ENCODE results near the gene TMEM221.

The TMEM221 gene

GRCh38 chr19:17406046-17406886, 42.2 kb downstream of the TMEM221 start:
- H3K4me3 Mint-ChIP-seq, result peak overlapping the region; percentile 89
- no peak for DNase-seq
- no peaks in the 10 kb centered on the region for H3K27me3 Mint-ChIP-seq (ENCODE audit: low read depth, poor library complexity)

GRCh38 chr19:17405250-17406045, 43.0 kb downstream of the TMEM221 start, which contains the start of gene BST2:
Gene BST2, minus strand, starts transcription at chr19:17405630. Its CDS starts 55 bp downstream, at chr19:17405575.
- DNase-seq, result no peak
- H3K36me3 Mint-ChIP-seq (ENCODE audit: low read depth), result peaks cover 14% of the 10 kb centered on the region
- peaks cover 55% of the 10 kb centered on the region for H3K4me1 Mint-ChIP-seq
- peak within 1 kb of the TSS; percentile 97 for H3K27ac Mint-ChIP-seq
- H3K4me3 Mint-ChIP-seq, result peak within 1 kb of the TSS; percentile 89
- H3K27me3 Mint-ChIP-seq (ENCODE audit: low read depth, poor library complexity), result no peaks in the 10 kb centered on the region
- H3K9me3 Mint-ChIP-seq, result no peaks in the 10 kb centered on the region
- TF ChIP-seq CTCF (IDR thresholded peaks at IDR 0.05), result no peak

More at GRCh38 chr19:17406046-17406886, 42.2 kb downstream of the TMEM221 start:
- H3K27ac Mint-ChIP-seq, result peak overlapping the region; percentile 97
- H3K4me1 Mint-ChIP-seq, result peaks cover 58% of the 10 kb centered on the region
- TF ChIP-seq CTCF (IDR thresholded peaks at IDR 0.05), result no peak
- peaks cover 11% of the 10 kb centered on the region for H3K36me3 Mint-ChIP-seq (ENCODE audit: low read depth)
- no peaks in the 10 kb centered on the region for H3K9me3 Mint-ChIP-seq

- H3K27ac Mint-ChIP-seq, result peak overlapping the region; percentile 88
- H3K4me3 Mint-ChIP-seq, result peak overlapping the region; percentile 89
- H3K4me1 Mint-ChIP-seq, result peaks cover 55% of the 10 kb centered on the region
- peaks cover 20% of the 10 kb centered on the region for H3K36me3 Mint-ChIP-seq (ENCODE audit: low read depth)
- TF ChIP-seq CTCF (IDR thresholded peaks at IDR 0.05), result no peak
- DNase-seq, result no peak
- H3K9me3 Mint-ChIP-seq, result no peaks in the 10 kb centered on the region
- no peaks in the 10 kb centered on the region for H3K27me3 Mint-ChIP-seq (ENCODE audit: low read depth, poor library complexity)
Observed at GRCh38 chr19:17404621-17405249, 43.7 kb downstream of the TMEM221 start.

GRCh38 chr19:17404015-17404414, 44.5 kb downstream of the TMEM221 start:
- Mint-ChIP-seq H3K4me3 (peak overlapping the region; percentile 89), H3K4me1 (peaks cover 55% of the 10 kb centered on the region), H3K27ac (peak overlapping the region; percentile 88), H3K27me3 (ENCODE audit: low read depth, poor library complexity) (no peaks in the 10 kb centered on the region), H3K36me3 (ENCODE audit: low read depth) (peaks cover 20% of the 10 kb centered on the region), H3K9me3 (no peaks in the 10 kb centered on the region)
- DNase-seq, result no peak
- no peak for TF ChIP-seq CTCF (IDR thresholded peaks at IDR 0.05)

- Mint-ChIP-seq H3K36me3 (ENCODE audit: low read depth) (peaks cover 20% of the 10 kb centered on the region), H3K9me3 (no peaks in the 10 kb centered on the region), H3K4me1 (peaks cover 55% of the 10 kb centered on the region), H3K27me3 (ENCODE audit: low read depth, poor library complexity) (no peaks in the 10 kb centered on the region), H3K4me3 (peak overlapping the region; percentile 89), H3K27ac (peak overlapping the region; percentile 88)
- DNase-seq, result peak; percentile 71
- TF ChIP-seq CTCF (IDR thresholded peaks at IDR 0.05), result no peak
Observed at GRCh38 chr19:17402982-17403855, 45.2 kb downstream of the TMEM221 start.

Data from nephron progenitor cell (in vitro differentiated cells).